ENCODE results near the gene RBMX. TPM values are rescaled to one million over a fixed set of nuclear protein-coding genes. Genes with fewer than 3 reads are reported as not detected.

Gene RBMX
- total RNA-seq, 1 experiment from 2014 or later = 414 TPM

GRCh38 chrX:136827026-136827425, 53.5 kb downstream of the RBMX start:
- no peak overlapping the region for H2BK5ac ChIP-seq (ENCODE audit: insufficient read length, low read length)
- no peak overlapping the region for H3K14ac ChIP-seq (ENCODE audit: insufficient read depth, low read length)
- no peak for TF ChIP-seq CTCF (conservative IDR thresholded peaks at IDR 0.05)
- H3K4ac ChIP-seq (ENCODE audit: low read depth, low read length) = no peak overlapping the region
- peaks cover 4 to 10% (median 5%) of the 10 kb centered on the region in 3 experiments; a peak in 4 of 7 replicates for H3K36me3 Mint-ChIP-seq (ENCODE audit: insufficient read depth in 1 of 3, low read depth in 3 of 3)
- H2AFZ ChIP-seq (ENCODE audit: low read length) = no peak overlapping the region
- no peaks in the 10 kb centered on the region for H3K23me2 ChIP-seq (ENCODE audit: insufficient read length, low read depth, low read length, poor library complexity, severe bottlenecking)
- no CpG with 5 or more reads among the region's 3 CpGs for WGBS (ENCODE audit: extremely low coverage, insufficient read length, low lambda C conversion rate)
- no peak overlapping the region for H3K56ac ChIP-seq (ENCODE audit: insufficient read length, low read depth, low read length)
- H3K9me3 ChIP-seq (ENCODE audit: control insufficient read depth, low read depth, low read length) = peaks cover 40% of the 10 kb centered on the region
- H3K4me1 Mint-ChIP-seq = no peaks in the 10 kb centered on the region
- H4K5ac ChIP-seq (ENCODE audit: insufficient read length, low read depth, low read length) = no peak overlapping the region
- no peak overlapping the region for H3K27ac ChIP-seq (ENCODE audit: insufficient read length, low read depth, low read length)
- H3K79me2 ChIP-seq (ENCODE audit: insufficient read depth, low read length) = no peaks in the 10 kb centered on the region
- no peak overlapping the region for H3K23ac ChIP-seq (ENCODE audit: insufficient read length, low read depth, low read length)
- H4K8ac ChIP-seq (replicated peaks; ENCODE audit: insufficient read length, low read depth, low read length) = no peak overlapping the region
- no peak overlapping the region for H2AK5ac ChIP-seq (ENCODE audit: insufficient read length, low read length)
- peaks cover 62 to 63% of the 10 kb centered on the region in 2 experiments for H3K9me3 Mint-ChIP-seq
- no peak overlapping the region for H4K91ac ChIP-seq (ENCODE audit: insufficient read length, low read depth, low read length)
- H3K27me3 Mint-ChIP-seq (ENCODE audit: low read depth) = no peaks in the 10 kb centered on the region
- H4K20me1 ChIP-seq (ENCODE audit: control insufficient read depth, insufficient read depth, insufficient read length) = no peaks in the 10 kb centered on the region
- H3K79me1 ChIP-seq (ENCODE audit: insufficient read depth, low read depth, low read length, poor library complexity, severe bottlenecking) = no peaks in the 10 kb centered on the region
- H3T11ph ChIP-seq (ENCODE audit: low read length) = no peak overlapping the region
- no peak overlapping the region for H3K4me3 Mint-ChIP-seq
- no peak overlapping the region for H3K4me2 ChIP-seq (ENCODE audit: insufficient read depth, insufficient read length, low read length)
- no peak overlapping the region for H2BK120ac ChIP-seq (ENCODE audit: low read depth, low read length, poor library complexity, severe bottlenecking)
- no peak overlapping the region for H2BK12ac ChIP-seq (ENCODE audit: insufficient read length, low read depth, low read length)
- no peak for DNase-seq
- H3K27me3 ChIP-seq (ENCODE audit: insufficient read depth, low read length) = no peaks in the 10 kb centered on the region
- no peak overlapping the region for H2BK15ac ChIP-seq (ENCODE audit: low read depth, low read length)
- no peak overlapping the region for H3K27ac Mint-ChIP-seq
- no peaks in the 10 kb centered on the region for H3K4me1 ChIP-seq (ENCODE audit: insufficient read depth, low read length)
- no peak overlapping the region for H2BK20ac ChIP-seq (ENCODE audit: low read depth, low read length, poor library complexity, severe bottlenecking)
- no peak overlapping the region for H3K18ac ChIP-seq (ENCODE audit: insufficient read length, low read depth, low read length)
- H3K9ac ChIP-seq (ENCODE audit: extremely low read depth, insufficient read length, low read length) = no peak overlapping the region
